Right lobe of liver (tissue), 4 donors: ENCODE measurements around the gene TTC9.

Experiments
- CTCF ChIP-seq, 4 donors: fragments of 200-600 bp in 3 of 4; fragments of 450-650 bp in 1 of 4; IDR thresholded peaks; one replicate each; pipeline versions ENCODE4 v1.5.1 to v1.8.0; 2016 to 2022; ENCODE audit warnings: antibody characterized with exemption in 4 of 4, mild to moderate bottlenecking in 2 of 4
- POLR2A ChIP-seq: fragments of 450-650 bp; IDR thresholded peaks from one replicate; pipeline ENCODE4 v1.6.1; 2017; ENCODE audit warnings: antibody characterized with exemption, mild to moderate bottlenecking
- donor health status: DM: no; HTN: no; CAD: no.
- donor health status: DM: no; HTN: no; CAD: no.
- donor health status: DM: no; HTN: yes; CAD: no.

DNA sequence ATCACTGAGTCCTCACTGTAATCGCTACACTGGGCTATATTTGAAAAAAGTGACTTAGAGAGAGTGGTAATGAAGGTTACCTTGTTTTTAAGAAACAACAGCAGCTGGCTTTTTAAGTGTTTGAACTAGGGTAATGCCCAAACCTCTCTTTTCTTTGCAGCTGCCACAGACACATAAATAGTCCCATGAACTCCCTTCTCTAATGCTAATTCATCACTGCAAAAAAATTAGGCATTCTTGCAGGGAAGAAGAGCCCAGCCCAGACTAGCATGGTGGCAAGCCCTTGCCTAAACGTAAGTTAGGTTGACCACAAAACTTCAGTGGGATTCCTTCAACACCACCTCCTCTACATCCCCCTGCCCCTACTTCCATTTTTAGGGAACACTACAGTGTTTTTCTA, 23.4 kb upstream of the TTC9 start:
- TF ChIP-seq CTCF (IDR thresholded peaks at IDR 0.05) (no peak), POLR2A (no peak)
